Measurements from ENCODE around the gene CSMD2.

CSMD2 gene

GRCh38 chr1:33680281-33680840 lies 484.7 kb downstream of the CSMD2 start:
- DNase-seq (ENCODE audit: low read depth), result no peak

- DNase-seq (ENCODE audit: low read depth), result no peak
Measured at GRCh38 chr1:33670567-33670966, 494.5 kb downstream of the CSMD2 start.

- no peak for DNase-seq (ENCODE audit: low read depth)
Measured at GRCh38 chr1:33668695-33669094, 496.3 kb downstream of the CSMD2 start.

GRCh38 chr1:33667386-33668282 lies 497.4 kb downstream of the CSMD2 start:
- no peak for DNase-seq (ENCODE audit: low read depth)

GRCh38 chr1:33666616-33667015 lies 498.4 kb downstream of the CSMD2 start:
- DNase-seq (ENCODE audit: low read depth), result no peak

- no peak for DNase-seq (ENCODE audit: low read depth)
Measured at GRCh38 chr1:33661811-33662454, 503.1 kb downstream of the CSMD2 start.

GRCh38 chr1:33660956-33661355 lies 504.1 kb downstream of the CSMD2 start:
- DNase-seq (ENCODE audit: low read depth), result no peak

GRCh38 chr1:33660244-33660643 lies 504.8 kb downstream of the CSMD2 start:
- DNase-seq (ENCODE audit: low read depth), result no peak

GRCh38 chr1:33659641-33660040 lies 505.4 kb downstream of the CSMD2 start:
- no peak for DNase-seq (ENCODE audit: low read depth)

- DNase-seq (ENCODE audit: low read depth), result no peak
Measured at GRCh38 chr1:33657833-33658232, 507.2 kb downstream of the CSMD2 start.

GRCh38 chr1:33656467-33657005 lies 508.5 kb downstream of the CSMD2 start:
- DNase-seq (ENCODE audit: low read depth), result no peak

- no peak for DNase-seq (ENCODE audit: low read depth)
Measured at GRCh38 chr1:33655496-33655895, 509.5 kb downstream of the CSMD2 start.

- no peak for DNase-seq (ENCODE audit: low read depth)
Measured at GRCh38 chr1:33654267-33654834, 510.7 kb downstream of the CSMD2 start.

GRCh38 chr1:33653226-33653625 lies 511.8 kb downstream of the CSMD2 start:
- DNase-seq (ENCODE audit: low read depth), result no peak

GRCh38 chr1:33650708-33651107 lies 514.3 kb downstream of the CSMD2 start:
- no peak for DNase-seq (ENCODE audit: low read depth)

GRCh38 chr1:33649759-33650158 lies 515.3 kb downstream of the CSMD2 start:
- no peak for DNase-seq (ENCODE audit: low read depth)

GRCh38 chr1:33643216-33643615 lies 521.8 kb downstream of the CSMD2 start:
- DNase-seq (ENCODE audit: low read depth), result no peak

- no peak for DNase-seq (ENCODE audit: low read depth)
Measured at GRCh38 chr1:33641104-33641830, 523.8 kb downstream of the CSMD2 start.

GRCh38 chr1:33640114-33640660 lies 524.8 kb downstream of the CSMD2 start:
- no peak for DNase-seq (ENCODE audit: low read depth)

- no peak for DNase-seq (ENCODE audit: low read depth)
Measured at GRCh38 chr1:33637846-33638440, 527.1 kb downstream of the CSMD2 start.

- no peak for DNase-seq (ENCODE audit: low read depth)
Measured at GRCh38 chr1:33636209-33636608, 528.8 kb downstream of the CSMD2 start.
